Stomach (tissue), 9 donors: ENCODE data around the gene SLC1A1. TPM values are rescaled to one million over a fixed set of nuclear protein-coding genes. Genes with fewer than 3 reads are reported as not detected.
"Not testable (repeated sequence)": the region's sequence is repeated elsewhere in the genome, so short reads cannot be mapped to it uniquely, and the experiment has no call there.

Experiments used
- DNase-seq, 2 donors: peaks; one replicate each; pipeline versions ENCODE4 v3.0.0 to v3.0.0-alpha.2; 2013 to 2019
- H3K27ac ChIP-seq, 5 donors: fragments of 200-600 bp in 4 of 5; sonication (generic) in 4 of 5; one replicate each; pipeline ENCODE4 v1.5.1; 2013 to 2019; ENCODE audit warnings: mild to moderate bottlenecking in 1 of 5, moderate library complexity in 1 of 5
- H3K27me3 ChIP-seq, 3 donors: fragments of 200-600 bp; sonication (generic); one replicate each; pipeline ENCODE4 v1.5.1; 2017 to 2019; ENCODE audit warnings: mixed run types in 1 of 3
- H3K36me3 ChIP-seq, 4 donors: fragments of 200-600 bp; sonication (generic); 1 replicate in 3 of 4; 2 replicates in 1 of 4; pipeline ENCODE4 v1.5.1; 2016 to 2019
- H3K4me1 ChIP-seq, 4 donors: fragments of 200-600 bp; sonication (generic); one replicate each; pipeline ENCODE4 v1.5.1; 2016 to 2019
- H3K4me3 ChIP-seq, 4 donors: fragments of 200-600 bp; sonication (generic) in 3 of 4; one replicate each; pipeline ENCODE4 v1.5.1; 2016 to 2019; ENCODE audit warnings: mild to moderate bottlenecking in 1 of 4
- H3K9me3 ChIP-seq, 4 donors: fragments of 200-600 bp; sonication (generic); one replicate each; pipeline ENCODE4 v1.5.1; 2016 to 2019
- EP300 ChIP-seq: sonication (generic); formaldehyde crosslinking; IDR thresholded peaks from one replicate; pipeline ENCODE4 v1.6.1; 2017; ENCODE audit warnings: antibody characterized with exemption
- POLR2A ChIP-seq, 4 donors: fragments of 450-650 bp; IDR thresholded peaks; one replicate each; pipeline ENCODE4 v1.6.1; 2016; ENCODE audit warnings: antibody characterized with exemption in 4 of 4, control low read depth in 2 of 4, mild to moderate bottlenecking in 1 of 4, moderate library complexity in 1 of 4
- POLR2AphosphoS5 ChIP-seq, 3 donors: sonication (generic); formaldehyde crosslinking; IDR thresholded peaks; one replicate each; pipeline ENCODE4 v1.6.1; 2016; ENCODE audit warnings: antibody characterized with exemption in 3 of 3
- WGBS, 5 donors: extraction: QIAGEN DNeasy Blood & Tissue Kit in 3 of 5; methylation state at CpG; one replicate each; pipeline versions ENCODE4 v1.1.5 to v1.1.7; 2013 to 2018; 5-methylcytosine and 5-hydroxymethylcytosine counted together
- intact Hi-C: fragments of 100-400 bp; cut with DNase I; formaldehyde crosslinking; loops from one replicate; pipeline ENCODE4 v1.15.1; 2023; ENCODE audit warnings: low total_unique reads
- polyA plus RNA-seq, 3 donors: library from polyadenylated mRNA; stranded (reverse); fragments of 200-250 nt; gene quantifications; one replicate each; pipeline ENCODE4 v1.2.3, GENCODE V29; 2013
- total RNA-seq, 5 donors: library from RNA; depleted of rRNA; stranded (reverse); fragments of >200 nt; gene quantifications; one replicate each; pipeline versions ENCODE4 v1.1.0 to v1.2.3, GENCODE V29; 2014 to 2016
- TF ChIP-seq, protein P1 (sequence below), 7 experiments: fragments of 450-650 bp in 4 of 7; fragments of 200-600 bp in 3 of 7; sonication (generic) in 3 of 7; IDR thresholded peaks; one replicate each; pipeline ENCODE4 v1.5.1; 2016 to 2019; ENCODE audit warnings: antibody characterized with exemption in 7 of 7, control low read depth in 2 of 7, mild to moderate bottlenecking in 1 of 7
- donor health status: healthy with polysubstance abuse.
- donor health status: Bipolar disorder and iron deficiency.
- donor health status: healthy.

Gene SLC1A1
- total and polyA plus RNA-seq, 8 donors: 0.58 to 13.3 (median 2.7) TPM; not detected in 1

DNA sequence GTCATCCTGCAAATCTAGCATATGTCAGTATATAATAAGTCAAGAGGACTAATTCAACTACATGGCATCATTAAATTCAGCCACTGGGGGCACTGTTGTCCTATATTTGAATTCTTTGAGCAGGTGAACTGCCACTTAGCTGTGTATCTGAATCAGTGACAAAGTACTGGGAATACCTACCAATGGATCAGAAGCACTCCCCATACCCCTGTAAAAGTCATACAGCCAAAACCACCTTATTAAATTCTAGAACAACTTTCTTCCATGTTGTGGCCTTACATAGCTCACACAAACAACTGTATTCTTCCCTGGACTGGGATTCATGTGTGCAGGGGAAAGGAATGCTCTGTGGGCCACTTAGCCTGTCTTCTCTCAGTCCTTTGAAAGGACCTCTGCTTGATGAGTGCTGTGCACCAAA lies 114.4 kb downstream of the SLC1A1 start:
- no peaks in the 10 kb centered on the region for H3K9me3 ChIP-seq
- peak; percentile 79 to 89 for DNase-seq
- intact Hi-C loops: no loop called here
- no peaks in the 10 kb centered on the region for H3K27me3 ChIP-seq
- peaks cover 0 to 28% (median 19%) of the 10 kb centered on the region in 4 donors for H3K36me3 ChIP-seq
- H3K4me3 ChIP-seq: no peak overlapping the region
- no peaks in the 10 kb centered on the region for H3K4me1 ChIP-seq
- no peak overlapping the region for H3K27ac ChIP-seq
- TF ChIP-seq POLR2AphosphoS5 (IDR thresholded peaks at IDR 0.05): no peak
- no peak for TF ChIP-seq EP300
- TF ChIP-seq, protein P1, sequence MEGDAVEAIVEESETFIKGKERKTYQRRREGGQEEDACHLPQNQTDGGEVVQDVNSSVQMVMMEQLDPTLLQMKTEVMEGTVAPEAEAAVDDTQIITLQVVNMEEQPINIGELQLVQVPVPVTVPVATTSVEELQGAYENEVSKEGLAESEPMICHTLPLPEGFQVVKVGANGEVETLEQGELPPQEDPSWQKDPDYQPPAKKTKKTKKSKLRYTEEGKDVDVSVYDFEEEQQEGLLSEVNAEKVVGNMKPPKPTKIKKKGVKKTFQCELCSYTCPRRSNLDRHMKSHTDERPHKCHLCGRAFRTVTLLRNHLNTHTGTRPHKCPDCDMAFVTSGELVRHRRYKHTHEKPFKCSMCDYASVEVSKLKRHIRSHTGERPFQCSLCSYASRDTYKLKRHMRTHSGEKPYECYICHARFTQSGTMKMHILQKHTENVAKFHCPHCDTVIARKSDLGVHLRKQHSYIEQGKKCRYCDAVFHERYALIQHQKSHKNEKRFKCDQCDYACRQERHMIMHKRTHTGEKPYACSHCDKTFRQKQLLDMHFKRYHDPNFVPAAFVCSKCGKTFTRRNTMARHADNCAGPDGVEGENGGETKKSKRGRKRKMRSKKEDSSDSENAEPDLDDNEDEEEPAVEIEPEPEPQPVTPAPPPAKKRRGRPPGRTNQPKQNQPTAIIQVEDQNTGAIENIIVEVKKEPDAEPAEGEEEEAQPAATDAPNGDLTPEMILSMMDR (IDR thresholded peaks at IDR 0.05): peak in 5 of 7 experiments; percentile 32 to 78 (median 69)
- TF ChIP-seq POLR2A (IDR thresholded peaks at IDR 0.05): no peak

DNA sequence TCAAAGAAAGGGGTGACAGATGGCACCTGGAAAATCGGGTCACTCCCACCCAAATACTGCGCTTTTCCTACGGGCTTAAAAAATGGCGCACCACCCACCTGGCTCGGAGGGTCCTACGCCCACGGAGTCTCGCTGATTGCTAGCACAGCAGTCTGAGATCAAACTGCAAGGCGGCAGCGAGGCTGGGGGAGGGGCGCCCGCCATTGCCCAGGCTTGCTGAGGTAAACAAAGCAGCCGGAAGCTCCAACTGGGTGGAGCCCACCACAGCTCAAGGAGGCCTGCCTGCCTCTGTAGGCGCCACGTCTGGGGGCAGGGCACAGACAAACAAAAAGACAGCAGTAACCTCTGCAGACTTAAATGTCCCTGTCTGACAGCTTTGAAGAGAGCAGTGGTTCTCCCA lies 115.8 kb downstream of the SLC1A1 start:
- H3K9me3 ChIP-seq, H3K27me3 ChIP-seq, DNase-seq, H3K4me1 ChIP-seq, intact Hi-C loops, H3K27ac ChIP-seq, H3K4me3 ChIP-seq: not testable (repeated sequence)
- H3K36me3 ChIP-seq: peaks cover 0 to 25% (median 15%) of the 10 kb centered on the region in 4 donors
- WGBS, 5 donors: 60 to 74% (median 68%) methylated on average over 8 to 12 of the region's 15 CpGs

DNA sequence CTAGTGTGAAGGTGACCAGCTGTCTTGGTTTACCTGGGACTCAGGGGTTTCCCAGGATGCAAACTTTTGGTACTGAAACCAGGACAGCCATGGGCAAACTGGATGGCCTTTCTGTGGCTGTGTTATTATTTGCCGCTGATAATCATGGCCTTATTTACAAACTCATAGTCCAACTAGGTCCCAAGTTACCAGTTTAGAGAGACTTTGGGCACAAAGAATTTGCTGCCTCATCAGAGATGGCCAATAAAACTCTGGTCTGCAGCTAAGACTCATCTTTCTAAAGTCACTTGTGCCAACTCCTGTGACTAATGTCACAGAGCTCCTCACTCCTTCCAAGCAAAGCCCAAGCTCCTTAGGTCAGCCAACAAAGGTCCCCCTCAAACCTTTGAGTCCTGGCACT lies 124.4 kb downstream of the SLC1A1 start:
- no peak overlapping the region for H3K27ac ChIP-seq
- no peaks in the 10 kb centered on the region for H3K4me1 ChIP-seq
- H3K9me3 ChIP-seq: no peaks in the 10 kb centered on the region
- no peak for TF ChIP-seq EP300
- TF ChIP-seq, protein P1 (IDR thresholded peaks at IDR 0.05): no peak
- TF ChIP-seq POLR2AphosphoS5 (IDR thresholded peaks at IDR 0.05): no peak
- TF ChIP-seq POLR2A (IDR thresholded peaks at IDR 0.05): no peak
- intact Hi-C loops: no loop called here
- H3K4me3 ChIP-seq: no peak overlapping the region
- H3K27me3 ChIP-seq: no peaks in the 10 kb centered on the region
- peaks cover 0 to 33% (median 0%) of the 10 kb centered on the region in 4 donors for H3K36me3 ChIP-seq
- no peak for DNase-seq
- 82 to 100% (median 96%) methylated on average over 1 of the region's 1 CpG for WGBS, 5 donors

DNA sequence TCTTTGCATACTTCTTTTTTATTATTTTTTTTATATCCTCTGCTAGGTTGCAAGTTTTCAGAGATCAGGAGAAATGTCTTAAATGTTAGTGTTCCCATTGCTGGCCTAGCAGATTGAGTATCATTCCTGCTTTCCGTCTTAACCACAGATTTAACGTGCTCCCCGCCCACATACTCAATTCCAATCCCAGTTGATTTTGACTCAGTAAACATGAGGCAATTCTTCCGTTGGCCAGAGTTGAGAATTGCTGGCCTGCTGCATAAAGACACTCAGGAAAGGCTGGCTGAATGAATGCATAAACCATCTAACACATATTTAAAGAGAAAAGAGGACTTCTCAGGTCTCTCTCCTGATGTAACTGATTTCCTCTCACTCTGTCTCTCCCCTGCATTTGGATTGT lies 125.0 kb downstream of the SLC1A1 start:
- TF ChIP-seq, protein P1 (IDR thresholded peaks at IDR 0.05): no peak
- TF ChIP-seq POLR2AphosphoS5 (IDR thresholded peaks at IDR 0.05) (no peak), POLR2A (IDR thresholded peaks at IDR 0.05) (no peak), EP300 (no peak)
- Histone ChIP-seq H3K36me3 (peaks cover 0 to 33% (median 1%) of the 10 kb centered on the region in 4 donors), H3K4me1 (no peaks in the 10 kb centered on the region), H3K4me3 (no peak overlapping the region), H3K27me3 (no peaks in the 10 kb centered on the region), H3K9me3 (no peaks in the 10 kb centered on the region), H3K27ac (no peak overlapping the region)
- DNase-seq: no peak
- WGBS, 5 donors: 53 to 63% (median 56%) methylated on average over 4 of the region's 4 CpGs
- intact Hi-C loops: no loop called here

DNA sequence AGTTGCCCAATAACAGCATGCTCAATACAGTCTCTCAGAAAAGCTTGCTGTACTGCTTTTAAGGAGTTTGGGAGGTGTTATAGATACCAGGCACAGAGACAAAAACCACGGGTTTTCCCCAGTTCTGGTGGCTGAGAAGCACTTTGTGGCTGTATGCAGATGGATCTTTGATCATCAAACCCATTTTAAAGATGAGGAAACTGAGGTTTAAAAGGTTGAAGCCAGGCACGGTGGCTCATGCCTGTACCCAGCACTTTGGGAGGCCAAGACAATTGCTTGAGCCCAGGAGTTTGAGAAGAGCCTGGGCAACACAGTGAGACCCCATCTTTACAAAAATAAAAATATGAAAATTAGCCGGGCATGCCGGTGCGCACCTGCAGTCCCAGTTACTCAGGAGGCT lies 125.5 kb downstream of the SLC1A1 start:
- Histone ChIP-seq H3K4me1 (no peaks in the 10 kb centered on the region), H3K4me3 (no peak overlapping the region), H3K27me3 (no peaks in the 10 kb centered on the region), H3K9me3 (no peaks in the 10 kb centered on the region), H3K27ac (no peak overlapping the region), H3K36me3 (peaks cover 0 to 38% (median 3%) of the 10 kb centered on the region in 4 donors)
- 81 to 90% (median 86%) methylated on average over 5 of the region's 5 CpGs for WGBS, 5 donors
- DNase-seq: no peak
- no peak for TF ChIP-seq POLR2AphosphoS5 (IDR thresholded peaks at IDR 0.05)
- TF ChIP-seq, protein P1 (IDR thresholded peaks at IDR 0.05): no peak
- TF ChIP-seq POLR2A (IDR thresholded peaks at IDR 0.05): no peak
- TF ChIP-seq EP300: no peak
- intact Hi-C loops: no loop called here
